ENCODE results near the gene APOL5.

The APOL5 gene

GRCh38 chr22:35746248-35746647 lies 28.6 kb downstream of the APOL5 start:
- H3K27ac ChIP-seq (ENCODE audit: low read length): no peak overlapping the region
- H3K4me3 ChIP-seq (ENCODE audit: low read depth in 1 of 2, low read length in 2 of 2): no peak overlapping the region
- H3K36me3 ChIP-seq (ENCODE audit: control insufficient read depth in 1 of 2, insufficient read depth in 2 of 2, low read length in 2 of 2): peaks cover 17 to 26% of the 10 kb centered on the region in 2 donors
- peaks cover 2 to 6% of the 10 kb centered on the region in 2 donors for H3K4me1 ChIP-seq (ENCODE audit: control insufficient read depth in 1 of 2, insufficient read depth in 2 of 2, low read length in 2 of 2)
- no peaks in the 10 kb centered on the region for H3K27me3 ChIP-seq (ENCODE audit: low read depth, low read length)
- no peaks in the 10 kb centered on the region for H3K9me3 ChIP-seq (ENCODE audit: control insufficient read depth in 1 of 2, low read length in 2 of 2)

- no peak overlapping the region for H3K27ac ChIP-seq (ENCODE audit: low read length)
Measured at GRCh38 chr22:35746946-35747703, 29.5 kb downstream of the APOL5 start.

GRCh38 chr22:35749808-35750207 lies 32.1 kb downstream of the APOL5 start:
- no peak overlapping the region for H3K4me3 ChIP-seq (ENCODE audit: low read depth in 1 of 2, low read length in 2 of 2)
- no peaks in the 10 kb centered on the region for H3K27me3 ChIP-seq (ENCODE audit: low read depth, low read length)
- peaks cover 10 to 13% of the 10 kb centered on the region in 2 donors for H3K36me3 ChIP-seq (ENCODE audit: control insufficient read depth in 1 of 2, insufficient read depth in 2 of 2, low read length in 2 of 2)
- H3K4me1 ChIP-seq (ENCODE audit: control insufficient read depth in 1 of 2, insufficient read depth in 2 of 2, low read length in 2 of 2): peaks cover 0 to 6% of the 10 kb centered on the region in 2 donors
- H3K27ac ChIP-seq (ENCODE audit: low read length): no peak overlapping the region
- no peaks in the 10 kb centered on the region for H3K9me3 ChIP-seq (ENCODE audit: control insufficient read depth in 1 of 2, low read length in 2 of 2)

More at GRCh38 chr22:35746946-35747703, 29.5 kb downstream of the APOL5 start:
- peaks cover 17 to 24% of the 10 kb centered on the region in 2 donors for H3K36me3 ChIP-seq (ENCODE audit: control insufficient read depth in 1 of 2, insufficient read depth in 2 of 2, low read length in 2 of 2)
- no peak overlapping the region for H3K4me3 ChIP-seq (ENCODE audit: low read depth in 1 of 2, low read length in 2 of 2)
- peaks cover 2 to 6% of the 10 kb centered on the region in 2 donors for H3K4me1 ChIP-seq (ENCODE audit: control insufficient read depth in 1 of 2, insufficient read depth in 2 of 2, low read length in 2 of 2)
- no peaks in the 10 kb centered on the region for H3K27me3 ChIP-seq (ENCODE audit: low read depth, low read length)
- H3K9me3 ChIP-seq (ENCODE audit: control insufficient read depth in 1 of 2, low read length in 2 of 2): no peaks in the 10 kb centered on the region

GRCh38 chr22:35752006-35752862 lies 34.6 kb downstream of the APOL5 start:
- no peaks in the 10 kb centered on the region for H3K27me3 ChIP-seq (ENCODE audit: low read depth, low read length)
- H3K27ac ChIP-seq (ENCODE audit: low read length): no peak overlapping the region
- no peaks in the 10 kb centered on the region for H3K9me3 ChIP-seq (ENCODE audit: control insufficient read depth in 1 of 2, low read length in 2 of 2)
- H3K36me3 ChIP-seq (ENCODE audit: control insufficient read depth in 1 of 2, insufficient read depth in 2 of 2, low read length in 2 of 2): peaks cover 7 to 11% of the 10 kb centered on the region in 2 donors
- H3K4me1 ChIP-seq (ENCODE audit: control insufficient read depth in 1 of 2, insufficient read depth in 2 of 2, low read length in 2 of 2): no peaks in the 10 kb centered on the region
- no peak overlapping the region for H3K4me3 ChIP-seq (ENCODE audit: low read depth in 1 of 2, low read length in 2 of 2)

GRCh38 chr22:35752863-35753189 lies 35.2 kb downstream of the APOL5 start:
- H3K36me3 ChIP-seq (ENCODE audit: control insufficient read depth in 1 of 2, insufficient read depth in 2 of 2, low read length in 2 of 2): peaks cover 7 to 11% of the 10 kb centered on the region in 2 donors
- H3K9me3 ChIP-seq (ENCODE audit: control insufficient read depth in 1 of 2, low read length in 2 of 2): no peaks in the 10 kb centered on the region
- H3K4me3 ChIP-seq (ENCODE audit: low read depth in 1 of 2, low read length in 2 of 2): no peak overlapping the region
- no peaks in the 10 kb centered on the region for H3K27me3 ChIP-seq (ENCODE audit: low read depth, low read length)
- no peaks in the 10 kb centered on the region for H3K4me1 ChIP-seq (ENCODE audit: control insufficient read depth in 1 of 2, insufficient read depth in 2 of 2, low read length in 2 of 2)
- no peak overlapping the region for H3K27ac ChIP-seq (ENCODE audit: low read length)

- Histone ChIP-seq H3K27me3 (ENCODE audit: low read depth, low read length) (no peaks in the 10 kb centered on the region), H3K27ac (ENCODE audit: low read length) (no peak overlapping the region)
Measured at GRCh38 chr22:35754761-35755160, 37.1 kb downstream of the APOL5 start.

GRCh38 chr22:35756722-35757121 lies 39.0 kb downstream of the APOL5 start:
- H3K4me1 ChIP-seq (ENCODE audit: control insufficient read depth in 1 of 2, insufficient read depth in 2 of 2, low read length in 2 of 2): no peaks in the 10 kb centered on the region
- no peak overlapping the region for H3K27ac ChIP-seq (ENCODE audit: low read length)
- no peaks in the 10 kb centered on the region for H3K27me3 ChIP-seq (ENCODE audit: low read depth, low read length)
- peaks cover 7 to 21% of the 10 kb centered on the region in 2 donors for H3K36me3 ChIP-seq (ENCODE audit: control insufficient read depth in 1 of 2, insufficient read depth in 2 of 2, low read length in 2 of 2)
- no peak overlapping the region for H3K4me3 ChIP-seq (ENCODE audit: low read depth in 1 of 2, low read length in 2 of 2)
- no peaks in the 10 kb centered on the region for H3K9me3 ChIP-seq (ENCODE audit: control insufficient read depth in 1 of 2, low read length in 2 of 2)

More at GRCh38 chr22:35754761-35755160, 37.1 kb downstream of the APOL5 start:
- H3K4me1 ChIP-seq (ENCODE audit: control insufficient read depth in 1 of 2, insufficient read depth in 2 of 2, low read length in 2 of 2): no peaks in the 10 kb centered on the region
- no peak overlapping the region for H3K4me3 ChIP-seq (ENCODE audit: low read depth in 1 of 2, low read length in 2 of 2)
- H3K9me3 ChIP-seq (ENCODE audit: control insufficient read depth in 1 of 2, low read length in 2 of 2): no peaks in the 10 kb centered on the region
- H3K36me3 ChIP-seq (ENCODE audit: control insufficient read depth in 1 of 2, insufficient read depth in 2 of 2, low read length in 2 of 2): peaks cover 7 to 16% of the 10 kb centered on the region in 2 donors

GRCh38 chr22:35758394-35758793 lies 40.7 kb downstream of the APOL5 start:
- H3K36me3 ChIP-seq (ENCODE audit: control insufficient read depth in 1 of 2, insufficient read depth in 2 of 2, low read length in 2 of 2): peaks cover 7 to 21% of the 10 kb centered on the region in 2 donors
- no peak overlapping the region for H3K27ac ChIP-seq (ENCODE audit: low read length)
- H3K27me3 ChIP-seq (ENCODE audit: low read depth, low read length): no peaks in the 10 kb centered on the region
- H3K4me1 ChIP-seq (ENCODE audit: control insufficient read depth in 1 of 2, insufficient read depth in 2 of 2, low read length in 2 of 2): no peaks in the 10 kb centered on the region
- no peak overlapping the region for H3K4me3 ChIP-seq (ENCODE audit: low read depth in 1 of 2, low read length in 2 of 2)
- no peaks in the 10 kb centered on the region for H3K9me3 ChIP-seq (ENCODE audit: control insufficient read depth in 1 of 2, low read length in 2 of 2)

GRCh38 chr22:35761037-35761436 lies 43.4 kb downstream of the APOL5 start:
- no peaks in the 10 kb centered on the region for H3K27me3 ChIP-seq (ENCODE audit: low read depth, low read length)
- H3K9me3 ChIP-seq (ENCODE audit: control insufficient read depth in 1 of 2, low read length in 2 of 2): no peaks in the 10 kb centered on the region
- no peaks in the 10 kb centered on the region for H3K4me1 ChIP-seq (ENCODE audit: control insufficient read depth in 1 of 2, insufficient read depth in 2 of 2, low read length in 2 of 2)
- peaks cover 7 to 10% of the 10 kb centered on the region in 2 donors for H3K36me3 ChIP-seq (ENCODE audit: control insufficient read depth in 1 of 2, insufficient read depth in 2 of 2, low read length in 2 of 2)
- no peak overlapping the region for H3K27ac ChIP-seq (ENCODE audit: low read length)
- no peak overlapping the region for H3K4me3 ChIP-seq (ENCODE audit: low read depth in 1 of 2, low read length in 2 of 2)

GRCh38 chr22:35766654-35767580 lies 49.2 kb downstream of the APOL5 start:
- H3K4me1 ChIP-seq (ENCODE audit: control insufficient read depth in 1 of 2, insufficient read depth in 2 of 2, low read length in 2 of 2): peaks cover 0 to 3% of the 10 kb centered on the region in 2 donors

GRCh38 chr22:35769974-35770373 lies 52.3 kb downstream of the APOL5 start:
- Histone ChIP-seq H3K27ac (ENCODE audit: low read length) (no peak overlapping the region), H3K36me3 (ENCODE audit: control insufficient read depth in 1 of 2, insufficient read depth in 2 of 2, low read length in 2 of 2) (no peaks in the 10 kb centered on the region), H3K4me1 (ENCODE audit: control insufficient read depth in 1 of 2, insufficient read depth in 2 of 2, low read length in 2 of 2) (peaks cover 0 to 8% of the 10 kb centered on the region in 2 donors), H3K9me3 (ENCODE audit: control insufficient read depth in 1 of 2, low read length in 2 of 2) (no peaks in the 10 kb centered on the region), H3K4me3 (ENCODE audit: low read depth in 1 of 2, low read length in 2 of 2) (no peak overlapping the region), H3K27me3 (ENCODE audit: low read depth, low read length) (no peaks in the 10 kb centered on the region)

More at GRCh38 chr22:35766654-35767580, 49.2 kb downstream of the APOL5 start:
- Histone ChIP-seq H3K27ac (ENCODE audit: low read length) (peak overlapping the region; percentile 1), H3K4me3 (ENCODE audit: low read depth in 1 of 2, low read length in 2 of 2) (no peak overlapping the region), H3K9me3 (ENCODE audit: control insufficient read depth in 1 of 2, low read length in 2 of 2) (no peaks in the 10 kb centered on the region), H3K27me3 (ENCODE audit: low read depth, low read length) (no peaks in the 10 kb centered on the region), H3K36me3 (ENCODE audit: control insufficient read depth in 1 of 2, insufficient read depth in 2 of 2, low read length in 2 of 2) (no peaks in the 10 kb centered on the region)
